D721Med (cell line): ENCODE results near the gene ENDOU.

Source experiments
- DNase-seq: peaks from one replicate; pipeline ENCODE4 v3.0.0; 2011; ENCODE audit warnings: low spot score; ENCODE audit not compliant: insufficient read length
- FAIRE-seq: peaks from 2 replicates; lab custom pipeline; 2011; peaks lifted over from hg19 to GRCh38; lab: Jason Lieb, UNC
- TF ChIP-seq, protein P1 (sequence below): IDR thresholded peaks from 2 replicates; pipeline ENCODE4 v1.5.1; 2012; ENCODE audit warnings: mild to moderate bottlenecking, control low read depth; ENCODE audit not compliant: insufficient read depth; ENCODE audit errors: missing control alignments

Gene ENDOU

DNA sequence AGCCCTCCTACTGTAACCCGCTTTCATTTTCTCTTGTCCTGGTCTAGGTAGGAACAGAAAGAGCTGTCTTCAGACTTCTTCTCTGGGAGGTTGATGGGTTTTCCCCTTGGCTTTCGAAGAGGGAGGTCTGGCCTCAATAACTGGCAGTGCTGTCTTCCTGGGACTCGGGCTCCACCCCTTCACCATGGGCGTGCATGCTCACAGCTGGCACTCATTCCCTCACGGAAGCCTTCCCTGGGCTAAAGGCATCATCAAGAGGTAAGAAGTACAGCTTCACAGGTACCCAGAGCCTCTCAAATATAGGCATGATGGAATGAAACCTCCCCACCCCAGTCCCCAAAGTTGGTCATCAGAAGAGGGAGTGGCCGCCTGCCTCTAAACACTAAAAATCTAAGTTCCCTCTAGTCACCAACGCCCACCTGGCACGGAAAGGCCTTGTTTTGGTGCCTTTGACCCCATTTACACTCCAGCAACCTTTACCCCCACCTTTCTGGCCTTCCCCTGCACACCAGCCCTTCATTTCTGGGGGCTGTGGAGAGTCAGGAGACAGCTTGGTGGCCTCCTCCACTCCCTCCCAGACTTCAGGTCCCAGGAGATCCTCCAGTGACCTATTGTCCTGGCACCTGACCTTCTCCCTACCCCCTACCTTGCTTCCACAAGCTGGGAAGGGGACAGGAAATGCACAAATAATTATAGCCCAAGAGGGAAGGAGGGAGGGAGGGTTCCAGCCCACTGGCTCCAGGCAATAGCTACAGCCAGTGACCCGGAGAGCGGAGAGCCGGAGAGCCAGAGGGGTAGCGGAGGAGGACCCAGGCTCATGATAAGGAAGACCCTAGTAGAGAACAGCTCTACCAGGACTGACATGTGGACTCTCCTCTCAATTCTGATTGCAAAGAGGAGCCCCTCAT lies 30.6 kb upstream of the ENDOU start:
- TF ChIP-seq, protein P1, sequence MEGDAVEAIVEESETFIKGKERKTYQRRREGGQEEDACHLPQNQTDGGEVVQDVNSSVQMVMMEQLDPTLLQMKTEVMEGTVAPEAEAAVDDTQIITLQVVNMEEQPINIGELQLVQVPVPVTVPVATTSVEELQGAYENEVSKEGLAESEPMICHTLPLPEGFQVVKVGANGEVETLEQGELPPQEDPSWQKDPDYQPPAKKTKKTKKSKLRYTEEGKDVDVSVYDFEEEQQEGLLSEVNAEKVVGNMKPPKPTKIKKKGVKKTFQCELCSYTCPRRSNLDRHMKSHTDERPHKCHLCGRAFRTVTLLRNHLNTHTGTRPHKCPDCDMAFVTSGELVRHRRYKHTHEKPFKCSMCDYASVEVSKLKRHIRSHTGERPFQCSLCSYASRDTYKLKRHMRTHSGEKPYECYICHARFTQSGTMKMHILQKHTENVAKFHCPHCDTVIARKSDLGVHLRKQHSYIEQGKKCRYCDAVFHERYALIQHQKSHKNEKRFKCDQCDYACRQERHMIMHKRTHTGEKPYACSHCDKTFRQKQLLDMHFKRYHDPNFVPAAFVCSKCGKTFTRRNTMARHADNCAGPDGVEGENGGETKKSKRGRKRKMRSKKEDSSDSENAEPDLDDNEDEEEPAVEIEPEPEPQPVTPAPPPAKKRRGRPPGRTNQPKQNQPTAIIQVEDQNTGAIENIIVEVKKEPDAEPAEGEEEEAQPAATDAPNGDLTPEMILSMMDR: no peak
- DNase-seq (no peak), FAIRE-seq (no peak)

DNA sequence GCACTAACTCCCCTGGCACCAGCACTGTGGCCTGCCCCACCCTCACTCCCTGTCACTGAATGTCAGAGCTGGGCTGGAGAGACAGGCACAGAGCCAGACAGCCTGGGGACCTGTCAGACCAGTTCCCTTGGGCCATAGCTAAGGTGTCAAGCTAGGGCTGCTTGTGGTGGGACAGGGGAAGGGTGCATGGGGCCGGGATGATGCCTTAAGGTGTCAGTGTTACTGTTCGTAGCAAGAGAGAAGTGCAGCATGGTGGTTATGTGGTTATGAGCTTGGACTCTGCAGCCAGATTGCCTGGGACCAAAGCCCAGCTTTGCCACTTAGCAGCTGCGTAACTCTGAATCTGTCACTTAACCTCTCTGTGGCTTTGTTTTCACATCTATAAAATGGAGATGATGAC lies 29.6 kb upstream of the ENDOU start:
- FAIRE-seq: no peak
- DNase-seq: no peak
- TF ChIP-seq, protein P1: no peak

DNA sequence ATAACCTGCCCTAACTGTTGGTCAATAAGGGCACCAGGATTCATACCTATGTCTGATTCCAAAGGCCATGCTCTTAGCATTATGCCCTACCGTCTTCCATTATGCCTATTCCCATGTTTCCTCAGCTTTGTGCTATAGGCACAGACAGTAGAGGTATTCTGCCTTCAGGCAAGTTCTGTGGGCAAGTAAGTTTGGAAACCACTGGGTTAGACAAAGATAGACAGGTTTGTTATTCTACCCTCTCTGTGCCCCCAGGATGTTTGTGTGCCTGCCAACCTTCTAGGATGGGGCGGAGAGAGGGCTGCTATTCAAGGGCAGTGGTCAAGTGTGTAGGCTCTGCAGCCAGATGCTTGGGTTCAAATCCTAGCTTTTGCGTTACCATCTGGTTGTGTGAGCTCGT lies 28.8 kb upstream of the ENDOU start:
- TF ChIP-seq, protein P1: no peak
- no peak for DNase-seq
- no peak for FAIRE-seq

DNA sequence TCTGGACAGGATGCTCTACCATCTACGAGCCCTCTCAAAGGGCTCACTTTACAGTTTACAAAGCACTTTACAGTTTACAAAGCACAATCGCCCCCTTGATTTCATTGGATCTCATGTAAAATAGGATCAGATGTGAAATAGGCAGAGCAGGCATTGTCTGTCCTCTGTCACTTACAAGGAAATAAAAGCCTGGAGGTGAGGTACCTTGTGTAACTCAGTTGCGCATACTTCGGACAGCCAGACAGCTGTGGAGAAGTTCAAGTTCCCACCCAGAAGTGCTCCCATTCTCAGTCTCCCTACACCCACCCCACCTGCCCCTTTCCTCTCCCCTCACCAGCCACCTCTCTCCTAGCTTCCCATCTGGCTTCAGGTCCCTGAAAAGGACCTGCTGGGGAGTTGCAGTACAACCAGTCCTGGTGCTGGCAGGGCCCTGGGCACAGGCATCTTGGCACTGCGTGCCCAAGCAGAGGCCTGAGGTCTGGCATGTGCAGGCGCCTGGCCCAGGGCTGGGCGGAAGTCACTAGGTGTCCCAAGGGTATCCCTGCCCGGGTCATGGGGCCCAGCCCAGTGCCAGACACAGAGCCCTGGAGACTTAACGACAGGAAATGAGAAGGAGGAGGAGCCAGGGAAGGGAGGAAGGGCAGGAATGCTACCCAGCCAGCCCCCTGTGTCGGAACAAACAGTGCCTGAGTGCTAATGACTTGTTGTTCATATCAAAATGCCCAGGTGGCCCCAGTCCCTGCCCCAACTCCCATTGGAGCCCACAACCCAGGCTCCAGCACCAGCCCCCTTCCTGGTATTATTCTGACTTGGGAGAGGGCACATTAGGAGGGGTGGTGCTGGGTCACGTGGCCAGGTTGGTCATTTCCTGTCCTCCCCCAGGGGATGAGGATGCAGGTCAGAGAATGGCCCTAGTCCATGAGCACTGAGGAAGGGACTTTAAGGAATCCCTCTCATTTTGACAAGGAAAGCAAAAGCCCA lies 28.0 kb upstream of the ENDOU start:
- no peak for FAIRE-seq
- no peak for DNase-seq
- TF ChIP-seq, protein P1: no peak

DNA sequence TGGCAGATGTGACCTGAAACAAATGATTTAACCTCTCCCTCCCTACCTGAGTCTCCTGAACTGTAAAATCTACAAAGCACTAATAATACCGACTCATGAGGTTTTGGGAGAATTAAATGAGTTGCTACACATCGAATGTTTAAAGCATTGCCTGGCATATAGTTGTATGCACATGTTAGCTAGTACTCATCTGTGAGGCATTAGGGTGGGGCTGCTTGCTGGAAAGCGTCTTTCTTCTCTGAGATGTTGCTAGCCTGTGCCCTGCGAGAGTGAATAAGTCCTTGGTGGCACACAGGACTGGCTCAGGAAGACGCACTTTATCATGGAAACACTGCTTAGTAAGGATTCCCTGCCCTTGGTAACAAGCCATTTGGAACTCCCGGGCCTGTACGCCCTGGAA lies 27.3 kb upstream of the ENDOU start:
- TF ChIP-seq, protein P1: no peak
- DNase-seq (no peak), FAIRE-seq (no peak)

DNA sequence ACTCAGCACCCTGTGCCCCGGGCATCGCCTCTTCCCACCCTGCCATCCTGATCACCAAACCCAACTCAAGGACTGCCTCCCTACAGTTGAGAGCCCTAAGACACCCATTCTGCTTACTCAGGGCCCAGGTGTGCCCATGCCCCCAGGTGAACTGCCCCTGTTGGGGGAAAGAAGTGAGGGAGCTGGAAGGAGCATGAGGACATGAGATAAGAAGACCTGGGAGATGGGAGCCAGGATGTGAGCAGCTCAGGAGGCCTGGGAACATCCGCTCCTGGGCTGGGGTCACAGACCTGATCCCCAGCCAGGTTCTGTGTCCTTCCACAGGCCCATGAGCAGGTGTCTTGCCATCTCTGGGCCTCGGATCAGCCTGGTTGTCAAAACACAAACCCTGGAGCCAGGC lies 26.8 kb upstream of the ENDOU start:
- no peak for DNase-seq
- TF ChIP-seq, protein P1: no peak
- FAIRE-seq: no peak
